BLaER1 (cell line): ENCODE data around the gene SKIC3.

Source experiments
- H3K27ac ChIP-seq: shearing (Covaris generic); formaldehyde crosslinking; 2 replicates; pipeline ENCODE4 v1.8.1; 2022
- H3K27me3 ChIP-seq: shearing (Covaris generic); formaldehyde crosslinking; 2 replicates; pipeline ENCODE4 v1.8.1; 2022
- H3K36me3 ChIP-seq: shearing (Covaris generic); formaldehyde crosslinking; 2 replicates; pipeline ENCODE4 v1.8.1; 2022
- H3K4me1 ChIP-seq: shearing (Covaris generic); formaldehyde crosslinking; 2 replicates; pipeline ENCODE4 v1.8.1; 2022
- H3K4me2 ChIP-seq: shearing (Covaris generic); formaldehyde crosslinking; 2 replicates; pipeline ENCODE4 v1.8.1; 2022
- H3K4me3 ChIP-seq: shearing (Covaris generic); formaldehyde crosslinking; 2 replicates; pipeline ENCODE4 v1.8.1; 2022
- H3K9ac ChIP-seq: shearing (Covaris generic); formaldehyde crosslinking; 2 replicates; pipeline ENCODE4 v1.8.1; 2022
- H3K9me3 ChIP-seq: shearing (Covaris generic); formaldehyde crosslinking; 2 replicates; pipeline ENCODE4 v1.8.1; 2022
- H4K20me1 ChIP-seq: shearing (Covaris generic); formaldehyde crosslinking; 2 replicates; pipeline ENCODE4 v1.8.1; 2022
- Cebpa-rat ChIP-seq: shearing (Covaris generic); IDR thresholded peaks from 2 replicates; pipeline ENCODE4 v1.8.1; 2022

SKIC3 gene

GRCh38 chr5:95518417-95518816 is 36.4 kb downstream of the SKIC3 start:
- H3K36me3 ChIP-seq = peaks cover 83% of the 10 kb centered on the region
- no peak overlapping the region for H3K9ac ChIP-seq
- no peak overlapping the region for H3K4me2 ChIP-seq
- TF ChIP-seq Cebpa-rat = no peak
- H3K27ac ChIP-seq = no peak overlapping the region
- H3K27me3 ChIP-seq = no peaks in the 10 kb centered on the region
- no peaks in the 10 kb centered on the region for H4K20me1 ChIP-seq
- no peak overlapping the region for H3K4me3 ChIP-seq
- no peaks in the 10 kb centered on the region for H3K4me1 ChIP-seq
- H3K9me3 ChIP-seq = no peaks in the 10 kb centered on the region

GRCh38 chr5:95511606-95512005 is 43.2 kb downstream of the SKIC3 start:
- no peaks in the 10 kb centered on the region for H3K27me3 ChIP-seq
- H4K20me1 ChIP-seq = 0 out of 2 replicates have a peak, but pooled peaks cover 6% of the 10 kb centered on the region
- H3K27ac ChIP-seq = no peak overlapping the region
- H3K36me3 ChIP-seq = peaks cover 85% of the 10 kb centered on the region
- H3K4me3 ChIP-seq = no peak overlapping the region
- no peak overlapping the region for H3K9ac ChIP-seq
- no peak overlapping the region for H3K4me2 ChIP-seq
- H3K4me1 ChIP-seq = no peaks in the 10 kb centered on the region
- no peak for TF ChIP-seq Cebpa-rat
- H3K9me3 ChIP-seq = no peaks in the 10 kb centered on the region

GRCh38 chr5:95508550-95508949 is 46.2 kb downstream of the SKIC3 start:
- no peak overlapping the region for H3K27ac ChIP-seq
- no peak overlapping the region for H3K4me2 ChIP-seq
- TF ChIP-seq Cebpa-rat = no peak
- H3K9ac ChIP-seq = no peak overlapping the region
- H3K36me3 ChIP-seq = peaks cover 77% of the 10 kb centered on the region
- 0 out of 2 replicates have a peak, but pooled peaks cover 6% of the 10 kb centered on the region for H4K20me1 ChIP-seq
- H3K9me3 ChIP-seq = no peaks in the 10 kb centered on the region
- no peaks in the 10 kb centered on the region for H3K27me3 ChIP-seq
- no peaks in the 10 kb centered on the region for H3K4me1 ChIP-seq
- no peak overlapping the region for H3K4me3 ChIP-seq
